BLaER1 (cell line): ENCODE results near the gene USH2A.

Experiments
- H3K27ac ChIP-seq: shearing (Covaris generic); formaldehyde crosslinking; 2 replicates; pipeline ENCODE4 v1.8.1; 2022
- H3K27me3 ChIP-seq: shearing (Covaris generic); formaldehyde crosslinking; 2 replicates; pipeline ENCODE4 v1.8.1; 2022
- H3K36me3 ChIP-seq: shearing (Covaris generic); formaldehyde crosslinking; 2 replicates; pipeline ENCODE4 v1.8.1; 2022
- H3K4me1 ChIP-seq: shearing (Covaris generic); formaldehyde crosslinking; 2 replicates; pipeline ENCODE4 v1.8.1; 2022
- H3K4me2 ChIP-seq: shearing (Covaris generic); formaldehyde crosslinking; 2 replicates; pipeline ENCODE4 v1.8.1; 2022
- H3K4me3 ChIP-seq: shearing (Covaris generic); formaldehyde crosslinking; 2 replicates; pipeline ENCODE4 v1.8.1; 2022
- H3K9ac ChIP-seq: shearing (Covaris generic); formaldehyde crosslinking; 2 replicates; pipeline ENCODE4 v1.8.1; 2022
- H3K9me3 ChIP-seq: shearing (Covaris generic); formaldehyde crosslinking; 2 replicates; pipeline ENCODE4 v1.8.1; 2022
- H4K20me1 ChIP-seq: shearing (Covaris generic); formaldehyde crosslinking; 2 replicates; pipeline ENCODE4 v1.8.1; 2022
- Cebpa-rat ChIP-seq: shearing (Covaris generic); IDR thresholded peaks from 2 replicates; pipeline ENCODE4 v1.8.1; 2022

USH2A gene

DNA sequence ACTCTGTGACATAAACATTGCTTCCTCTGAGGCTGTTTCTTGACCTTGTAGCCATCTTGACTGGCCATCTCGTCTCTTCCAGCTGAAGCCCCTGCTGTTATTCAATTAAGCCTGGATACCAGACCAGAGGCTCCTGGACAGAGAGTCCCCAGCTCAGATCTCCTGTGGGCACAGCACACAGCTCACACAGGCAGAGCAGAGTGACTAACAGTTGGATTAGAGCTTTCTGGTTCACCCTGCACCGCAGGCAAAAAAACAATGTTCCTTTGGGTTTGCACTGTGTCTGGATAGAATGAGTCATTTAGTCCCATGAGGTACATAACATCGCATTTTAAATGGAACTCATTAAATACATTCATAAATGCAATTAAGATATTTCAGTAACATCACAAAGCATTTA is 33.4 kb upstream of the USH2A start:
- Histone ChIP-seq H3K36me3 (no peaks in the 10 kb centered on the region), H3K27ac (no peak overlapping the region), H3K27me3 (no peaks in the 10 kb centered on the region), H4K20me1 (no peaks in the 10 kb centered on the region), H3K4me1 (no peaks in the 10 kb centered on the region), H3K9ac (no peak overlapping the region), H3K9me3 (no peaks in the 10 kb centered on the region), H3K4me2 (no peak overlapping the region), H3K4me3 (no peak overlapping the region)
- TF ChIP-seq Cebpa-rat = no peak

DNA sequence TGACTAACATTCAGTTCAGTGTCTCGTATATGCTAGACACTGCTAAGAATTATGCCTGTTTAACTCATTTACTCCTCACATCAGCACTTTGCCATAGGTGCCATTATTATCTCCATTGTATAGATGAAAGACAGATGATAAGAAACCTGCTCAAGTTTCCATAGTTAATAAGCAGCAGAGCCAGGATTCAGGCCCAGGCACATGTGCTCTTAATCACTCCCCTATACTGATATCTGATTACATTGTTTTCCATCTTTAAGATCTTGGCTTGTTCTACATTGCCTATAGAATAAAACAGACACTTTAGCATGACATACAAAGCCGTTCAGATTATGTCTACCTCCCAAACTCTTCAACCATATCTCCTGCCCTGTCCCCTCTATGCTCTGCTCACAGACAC is 30.5 kb upstream of the USH2A start:
- Histone ChIP-seq H3K4me1 (no peaks in the 10 kb centered on the region), H3K9me3 (no peaks in the 10 kb centered on the region), H3K4me2 (no peak overlapping the region), H3K4me3 (no peak overlapping the region), H3K27me3 (no peaks in the 10 kb centered on the region), H4K20me1 (no peaks in the 10 kb centered on the region), H3K9ac (no peak overlapping the region), H3K27ac (no peak overlapping the region), H3K36me3 (no peaks in the 10 kb centered on the region)
- no peak for TF ChIP-seq Cebpa-rat

DNA sequence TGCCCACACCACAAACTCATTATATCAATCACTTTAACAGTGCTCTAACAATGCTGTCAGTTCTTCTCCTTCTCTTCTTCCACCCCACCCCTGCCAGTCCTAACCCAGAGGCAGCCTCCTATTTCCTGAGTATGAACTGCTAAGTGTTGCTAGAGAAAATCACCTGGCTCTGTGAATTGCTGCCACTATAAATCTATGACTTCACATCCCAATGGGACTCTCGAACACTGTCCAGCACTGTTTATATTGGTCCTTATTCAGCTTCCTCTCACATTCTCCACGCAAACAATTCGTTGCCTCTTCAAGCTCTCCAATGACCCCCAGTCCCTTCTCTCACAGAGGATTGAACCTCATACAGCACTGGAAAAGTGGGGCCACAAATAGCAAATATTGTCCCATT is 27.0 kb upstream of the USH2A start:
- TF ChIP-seq Cebpa-rat = no peak
- H3K4me3 ChIP-seq = no peak overlapping the region

DNA sequence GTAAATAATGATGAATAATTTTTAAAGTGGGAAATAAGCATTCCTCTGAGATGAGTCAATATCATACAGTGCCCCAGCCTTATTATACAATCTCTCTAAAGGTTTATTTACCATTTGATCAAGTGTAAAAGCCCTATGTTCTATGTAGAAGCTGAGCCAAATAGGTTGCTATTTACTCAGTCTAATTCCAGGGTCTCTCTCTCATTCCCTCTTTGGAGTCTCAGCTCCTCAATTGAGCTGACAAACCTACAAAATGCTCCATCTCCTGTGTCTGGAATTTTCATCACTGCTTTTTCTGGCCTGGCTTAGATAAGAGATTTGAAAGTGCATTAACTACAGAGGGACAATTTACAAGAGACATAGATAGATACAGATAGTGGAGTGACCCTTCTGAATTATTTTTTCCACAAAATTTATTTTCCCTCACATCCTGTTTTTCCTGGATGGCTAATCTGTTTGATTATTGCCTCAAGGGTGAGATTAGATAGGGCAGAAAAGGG is 24.8 kb upstream of the USH2A start:
- TF ChIP-seq Cebpa-rat = no peak
- Histone ChIP-seq H3K4me3 (no peak overlapping the region), H3K27ac (no peak overlapping the region), H3K4me2 (no peak overlapping the region), H3K9ac (no peak overlapping the region), H3K4me1 (no peaks in the 10 kb centered on the region), H3K9me3 (no peaks in the 10 kb centered on the region), H4K20me1 (no peaks in the 10 kb centered on the region), H3K36me3 (no peaks in the 10 kb centered on the region), H3K27me3 (no peaks in the 10 kb centered on the region)

More for the DNA sequence above, 27.0 kb upstream of the USH2A start:
- Histone ChIP-seq H3K9ac (no peak overlapping the region), H3K9me3 (no peaks in the 10 kb centered on the region), H3K27me3 (no peaks in the 10 kb centered on the region), H3K36me3 (no peaks in the 10 kb centered on the region), H3K4me1 (no peaks in the 10 kb centered on the region), H4K20me1 (no peaks in the 10 kb centered on the region), H3K27ac (no peak overlapping the region), H3K4me2 (no peak overlapping the region)

DNA sequence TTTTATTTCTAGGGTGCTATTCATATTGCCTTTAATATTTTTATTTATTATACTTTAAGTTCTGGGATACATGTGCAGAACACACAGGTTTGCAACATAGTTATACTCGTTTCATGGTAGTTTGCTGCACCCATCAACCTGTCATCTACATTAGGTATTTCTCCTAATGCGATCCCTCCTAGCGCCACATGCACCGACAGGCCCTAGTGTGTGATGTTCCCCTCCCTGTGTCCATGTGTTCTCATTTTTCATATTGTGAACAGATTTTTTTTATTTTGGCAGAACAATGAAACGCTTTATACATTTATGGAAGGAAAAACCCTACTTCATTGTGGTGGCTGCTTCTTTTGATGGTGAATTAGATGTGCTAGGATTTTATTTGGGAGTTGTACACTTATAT is 14.4 kb upstream of the USH2A start:
- Histone ChIP-seq H3K9ac (no peak overlapping the region), H4K20me1 (no peaks in the 10 kb centered on the region)

DNA sequence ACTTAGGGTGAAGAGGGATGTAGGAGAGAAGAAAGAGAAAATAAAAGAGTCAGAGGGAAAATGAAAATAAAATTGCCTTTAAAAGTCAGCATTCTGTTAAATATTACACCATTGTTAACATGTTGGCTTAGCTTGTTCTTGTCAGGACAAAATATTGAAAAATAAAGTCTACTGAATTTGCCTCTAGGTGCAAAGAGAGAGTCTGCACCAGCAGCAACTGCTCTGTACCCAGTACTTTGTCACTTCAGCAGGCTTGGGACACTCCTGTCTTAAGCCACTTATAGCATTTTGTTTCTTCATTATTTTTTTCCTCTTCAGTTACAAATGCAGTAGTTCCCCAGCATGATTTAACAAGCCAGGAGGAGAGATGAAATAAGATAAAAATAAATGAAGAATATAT is 11.0 kb upstream of the USH2A start:
- TF ChIP-seq Cebpa-rat = no peak
- H3K4me1 ChIP-seq = no peaks in the 10 kb centered on the region
- H3K4me2 ChIP-seq = no peak overlapping the region
- no peak overlapping the region for H3K27ac ChIP-seq
- H3K4me3 ChIP-seq = no peak overlapping the region
- H4K20me1 ChIP-seq = no peaks in the 10 kb centered on the region
- no peaks in the 10 kb centered on the region for H3K9me3 ChIP-seq
- H3K9ac ChIP-seq = no peak overlapping the region
- no peaks in the 10 kb centered on the region for H3K27me3 ChIP-seq
- no peaks in the 10 kb centered on the region for H3K36me3 ChIP-seq

More for the DNA sequence above, 14.4 kb upstream of the USH2A start:
- no peak for TF ChIP-seq Cebpa-rat
- H3K36me3 ChIP-seq = no peaks in the 10 kb centered on the region
- no peak overlapping the region for H3K4me3 ChIP-seq
- H3K9me3 ChIP-seq = no peaks in the 10 kb centered on the region
- no peaks in the 10 kb centered on the region for H3K27me3 ChIP-seq
- H3K27ac ChIP-seq = no peak overlapping the region
- no peaks in the 10 kb centered on the region for H3K4me1 ChIP-seq
- H3K4me2 ChIP-seq = no peak overlapping the region

DNA sequence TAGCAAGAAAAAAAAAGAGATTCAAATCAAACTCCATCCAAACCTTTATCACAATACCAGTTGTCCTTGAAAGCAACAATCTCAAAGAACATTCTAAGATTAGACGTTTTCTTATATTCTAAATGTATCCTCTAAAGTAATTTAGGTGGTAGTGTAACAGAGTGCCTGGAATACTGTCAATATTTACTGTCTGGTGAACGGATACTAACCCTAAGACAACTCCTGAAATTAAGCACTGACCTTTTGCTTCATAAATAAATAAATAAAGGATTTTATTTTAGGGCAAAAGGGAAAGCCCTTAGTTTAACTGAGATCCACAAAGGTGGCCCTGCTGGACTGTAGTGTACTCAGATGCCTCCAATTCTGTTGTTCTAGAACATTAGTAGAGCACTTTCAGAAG is 9.9 kb upstream of the USH2A start:
- Histone ChIP-seq H3K27me3 (no peaks in the 10 kb centered on the region), H4K20me1 (no peaks in the 10 kb centered on the region), H3K36me3 (no peaks in the 10 kb centered on the region), H3K4me3 (no peak overlapping the region), H3K9ac (no peak overlapping the region), H3K4me2 (no peak overlapping the region), H3K9me3 (no peaks in the 10 kb centered on the region), H3K27ac (no peak overlapping the region), H3K4me1 (no peaks in the 10 kb centered on the region)
- TF ChIP-seq Cebpa-rat = no peak

DNA sequence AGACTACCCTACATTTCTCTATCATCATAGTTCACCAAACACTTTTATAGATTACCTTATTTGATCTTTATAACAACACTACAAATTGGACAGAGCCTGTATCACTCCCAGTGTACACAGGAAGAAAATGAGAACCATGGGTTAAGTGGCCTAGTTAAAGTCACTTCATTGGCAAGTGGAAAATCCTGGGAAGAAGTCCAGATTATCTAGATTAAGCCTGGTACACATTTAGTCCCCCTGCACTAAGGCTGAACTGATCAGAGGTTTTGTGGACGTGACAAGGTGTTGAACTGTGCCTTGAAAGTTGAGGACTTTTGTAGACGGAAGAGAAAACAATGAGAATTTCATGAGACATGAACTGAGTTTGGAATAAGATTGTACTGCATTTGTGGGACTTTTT is 7.5 kb upstream of the USH2A start:
- H3K27me3 ChIP-seq = no peaks in the 10 kb centered on the region
- H3K4me1 ChIP-seq = no peaks in the 10 kb centered on the region
- no peaks in the 10 kb centered on the region for H3K9me3 ChIP-seq
- no peaks in the 10 kb centered on the region for H3K36me3 ChIP-seq
- TF ChIP-seq Cebpa-rat = no peak
- H4K20me1 ChIP-seq = no peaks in the 10 kb centered on the region
- H3K4me3 ChIP-seq = no peak overlapping the region
- no peak overlapping the region for H3K9ac ChIP-seq
- no peak overlapping the region for H3K4me2 ChIP-seq
- H3K27ac ChIP-seq = no peak overlapping the region

DNA sequence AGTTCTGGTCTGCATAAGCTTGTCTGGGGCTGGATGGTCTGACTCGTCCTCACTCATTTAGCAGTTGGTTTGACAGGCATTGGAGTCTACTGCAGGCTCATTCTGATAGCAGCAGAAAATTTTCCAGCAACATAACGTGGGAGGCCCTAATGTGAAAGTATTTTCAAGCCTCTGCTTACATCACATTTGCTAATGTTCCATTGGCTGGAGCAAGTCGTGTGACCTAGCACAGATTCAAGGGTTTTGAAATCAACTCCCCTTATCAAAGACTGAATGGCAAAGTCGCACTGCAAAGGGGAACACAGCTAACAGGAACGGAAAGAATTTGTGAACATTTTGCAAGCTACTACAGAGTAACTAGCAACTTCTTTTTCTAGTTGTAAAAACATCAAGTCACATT is 2.3 kb upstream of the USH2A start:
- no peaks in the 10 kb centered on the region for H4K20me1 ChIP-seq
- H3K9me3 ChIP-seq = no peaks in the 10 kb centered on the region
- H3K36me3 ChIP-seq = no peaks in the 10 kb centered on the region
- H3K4me1 ChIP-seq = no peaks in the 10 kb centered on the region
- no peak overlapping the region for H3K9ac ChIP-seq
- no peak for TF ChIP-seq Cebpa-rat
- H3K4me3 ChIP-seq = no peak overlapping the region
- H3K27ac ChIP-seq = no peak overlapping the region
- no peak overlapping the region for H3K4me2 ChIP-seq
- no peaks in the 10 kb centered on the region for H3K27me3 ChIP-seq

DNA sequence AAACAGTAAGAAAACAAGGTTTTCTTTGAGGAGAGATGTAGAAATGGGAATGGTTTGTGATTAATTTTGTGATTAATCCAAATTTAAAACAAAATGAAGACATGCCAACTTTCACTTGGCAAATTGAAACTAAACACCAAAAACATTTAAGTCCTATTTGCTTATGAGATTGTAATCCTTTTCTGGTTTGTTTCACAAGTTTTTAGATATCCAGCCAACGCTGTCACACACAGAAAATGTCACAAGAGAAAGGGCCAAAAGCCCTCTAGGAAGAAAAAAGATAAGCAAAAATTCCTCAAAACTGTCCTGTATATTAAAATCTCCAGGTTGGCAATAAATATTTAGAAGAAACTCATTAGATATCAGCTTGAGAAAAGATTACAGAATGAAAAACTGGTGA is 2.5 kb downstream of the USH2A start:
- Histone ChIP-seq H3K4me3 (no peak overlapping the region), H3K9ac (no peak overlapping the region), H3K36me3 (no peaks in the 10 kb centered on the region), H3K4me1 (no peaks in the 10 kb centered on the region), H3K27ac (no peak overlapping the region), H3K4me2 (no peak overlapping the region), H3K27me3 (no peaks in the 10 kb centered on the region), H3K9me3 (no peaks in the 10 kb centered on the region), H4K20me1 (no peaks in the 10 kb centered on the region)
- TF ChIP-seq Cebpa-rat = no peak

DNA sequence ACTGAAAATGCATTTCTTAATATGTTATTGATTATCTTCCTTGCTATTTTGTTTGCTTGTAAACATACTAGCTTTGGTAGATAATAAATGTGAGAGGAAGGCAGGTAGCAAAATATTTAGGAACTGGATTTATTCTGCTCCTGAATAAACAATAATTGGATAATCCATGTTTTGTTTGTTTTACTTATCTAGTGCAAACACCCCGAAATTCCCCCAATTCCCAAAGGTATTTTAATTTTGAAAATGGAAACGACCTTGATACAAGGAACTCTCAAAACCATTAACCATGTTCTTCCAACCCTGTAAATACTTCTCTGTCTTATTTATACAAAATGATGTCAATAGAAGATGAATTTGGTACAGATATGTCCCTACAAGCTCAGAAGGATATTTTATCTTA is 3.0 kb downstream of the USH2A start:
- no peak overlapping the region for H3K27ac ChIP-seq
- no peaks in the 10 kb centered on the region for H3K36me3 ChIP-seq
- no peak overlapping the region for H3K9ac ChIP-seq
- H3K4me2 ChIP-seq = no peak overlapping the region
- no peaks in the 10 kb centered on the region for H4K20me1 ChIP-seq
- H3K4me1 ChIP-seq = no peaks in the 10 kb centered on the region
- H3K4me3 ChIP-seq = no peak overlapping the region
- TF ChIP-seq Cebpa-rat = no peak
- no peaks in the 10 kb centered on the region for H3K9me3 ChIP-seq
- H3K27me3 ChIP-seq = no peaks in the 10 kb centered on the region
